HepG2 (cell line): Measurements from ENCODE around the gene PTGR3.

Experiments
- CTCF ChIP-seq: sonication (generic); formaldehyde crosslinking; IDR thresholded peaks from 2 replicates; pipeline ENCODE4 v1.5.0; 2020; ENCODE audit warnings: mild to moderate bottlenecking, missing genetic modification reagents, moderate library complexity
- NR3C1 ChIP-seq: sonication (generic); formaldehyde crosslinking; IDR thresholded peaks from 2 replicates; pipeline ENCODE4 v1.4.0; 2020; ENCODE audit warnings: missing genetic modification reagents
- PBX3 ChIP-seq: sonication (generic); formaldehyde crosslinking; IDR thresholded peaks from 2 replicates; pipeline ENCODE4 v1.8.1; 2023; ENCODE audit warnings: missing genetic modification reagents, inconsistent platforms, borderline replicate concordance
- PLRG1 ChIP-seq: fragments of 450-650 bp; conservative IDR thresholded peaks from 2 replicates; pipeline ENCODE4 v1.6.1; 2016
- PLSCR1 ChIP-seq: sonication (generic); formaldehyde crosslinking; IDR thresholded peaks from 2 replicates; pipeline ENCODE4 v1.5.0; 2020; ENCODE audit warnings: missing genetic modification reagents, mild to moderate bottlenecking, borderline replicate concordance
- POLR2AphosphoS5 ChIP-seq: IDR thresholded peaks from 2 replicates; pipeline ENCODE4 v1.6.1; 2012; ENCODE audit warnings: low read depth, low read length
- SMAD3 ChIP-seq: sonication (generic); formaldehyde crosslinking; IDR thresholded peaks from 2 replicates; pipeline ENCODE4 v1.4.0; 2020; ENCODE audit warnings: missing genetic modification reagents
- SP1 ChIP-seq, 2 experiments: fragments of 450-650 bp in 1 of 2; sonication (generic) in 1 of 2; formaldehyde crosslinking in 1 of 2; IDR thresholded peaks; 2 replicates each; pipeline versions ENCODE4 v1.4.0 to v1.6.1; 2016 to 2020; ENCODE audit warnings: missing genetic modification reagents in 1 of 2
- STAG1 ChIP-seq: sonication (generic); formaldehyde crosslinking; IDR thresholded peaks from 2 replicates; pipeline ENCODE4 v1.4.0; 2020; ENCODE audit warnings: missing genetic modification reagents
- ZBTB33 ChIP-seq: sonication (generic); formaldehyde crosslinking; IDR thresholded peaks from 2 replicates; pipeline ENCODE4 v1.4.0; 2020; ENCODE audit warnings: missing genetic modification reagents
- ZFP37 ChIP-seq: sonication (generic); formaldehyde crosslinking; IDR thresholded peaks from 2 replicates; pipeline ENCODE4 v1.4.0; 2020; ENCODE audit warnings: missing genetic modification reagents, borderline replicate concordance
- ZKSCAN1 ChIP-seq: fragments of 150-350 bp; IDR thresholded peaks from 2 replicates; pipeline ENCODE4 v1.6.1; 2014; ENCODE audit warnings: low read length
- ZNF530 ChIP-seq: sonication (generic); formaldehyde crosslinking; IDR thresholded peaks from 2 replicates; pipeline ENCODE4 v1.5.0; 2020; ENCODE audit warnings: low read depth, mild to moderate bottlenecking, missing genetic modification reagents
- ZNF672 ChIP-seq: sonication (generic); formaldehyde crosslinking; IDR thresholded peaks from 2 replicates; pipeline ENCODE4 v1.8.1; 2022; ENCODE audit warnings: missing genetic modification reagents

- no peak for TF ChIP-seq PLSCR1
- no peak for TF ChIP-seq ZBTB33 (CRISPR knock-in tag)
- no peak for TF ChIP-seq POLR2AphosphoS5
- TF ChIP-seq ZFP37, result no peak
- no peak for TF ChIP-seq ZNF530
- TF ChIP-seq SP1 (IDR thresholded peaks at IDR 0.05), result no peak
- no peak for TF ChIP-seq SP1 (CRISPR knock-in tag; IDR thresholded peaks at IDR 0.05)
- TF ChIP-seq ZKSCAN1, result no peak
- TF ChIP-seq PLRG1, result no peak
- TF ChIP-seq STAG1 (CRISPR knock-in tag), result no peak
- no peak for TF ChIP-seq SMAD3
- no peak for TF ChIP-seq NR3C1
- no peak for TF ChIP-seq ZNF672 (CRISPR knock-in tag)
- no peak for TF ChIP-seq CTCF (CRISPR knock-in tag)
- no peak for TF ChIP-seq PBX3
Measured at GRCh38 chr18:75183524-75183923, 25.4 kb downstream of the PTGR3 start.
